Activated CD4-positive, CD25-positive, alpha-beta regulatory T cell treated with anti-CD3 and anti-CD28 coated beads, Interleukin-2, amount 50 U/mL, for 72 hours (primary cell): Measurements from ENCODE around the gene LIMS1.
"Not testable (repeated sequence)": the region's sequence is repeated elsewhere in the genome, so short reads cannot be mapped to it uniquely, and the experiment has no call there.

Experiments
- DNase-seq: peaks from one replicate; pipeline ENCODE4 v3.0.0; 2021

LIMS1 gene

DNA sequence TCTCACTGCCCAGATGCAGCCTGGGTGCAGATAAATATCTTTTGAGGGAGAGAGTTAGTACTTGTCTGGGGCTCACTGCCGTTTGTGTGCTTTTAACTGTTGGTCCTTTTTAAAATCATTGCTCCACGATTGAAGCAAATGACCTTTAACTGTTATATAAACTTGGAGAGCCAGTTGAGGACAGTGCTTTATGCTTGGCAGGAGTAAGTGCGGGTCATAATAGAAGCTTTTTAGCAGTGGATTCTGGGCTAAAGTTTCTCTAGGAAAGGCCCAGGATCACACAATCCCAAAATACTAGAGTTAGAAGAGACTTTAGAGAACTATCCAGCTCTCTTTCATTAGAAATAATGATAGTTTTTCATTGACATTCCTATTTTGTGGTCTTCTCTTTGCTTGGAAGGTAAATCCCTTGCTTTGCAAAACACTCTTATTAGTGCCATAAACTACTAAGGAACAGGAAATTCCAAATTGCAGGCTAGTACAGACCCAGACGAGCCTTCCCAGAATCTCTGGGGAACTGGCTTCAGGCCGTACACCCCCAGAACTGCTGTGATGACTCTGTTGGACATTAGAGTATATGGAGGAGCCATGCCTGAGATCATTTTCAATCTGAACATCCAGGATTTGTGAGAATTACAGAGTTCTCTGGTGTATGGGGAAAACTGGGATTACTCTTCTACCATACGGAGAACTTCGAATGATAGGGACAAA lies 19.1 kb downstream of the LIMS1 start:
- DNase-seq: no peak

DNA sequence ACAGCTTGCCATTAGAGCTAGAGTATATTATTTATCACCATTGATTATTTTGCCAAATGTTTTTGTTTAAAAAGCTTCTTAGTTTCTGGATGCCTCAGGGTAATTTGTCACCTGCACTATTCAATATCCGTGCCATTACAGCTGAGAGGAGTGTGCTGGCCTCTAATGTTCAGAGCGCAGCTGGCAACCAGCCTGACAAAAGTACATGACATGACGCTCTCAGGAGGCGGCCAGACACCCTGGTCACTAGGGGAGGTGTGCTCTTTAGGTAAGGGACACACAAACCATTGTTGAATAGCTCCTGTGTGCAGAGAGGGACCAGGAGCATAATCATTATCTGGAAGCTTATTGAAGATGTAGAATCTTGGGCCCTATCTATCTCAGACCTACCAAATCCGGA lies 20.3 kb downstream of the LIMS1 start:
- no peak for DNase-seq

DNA sequence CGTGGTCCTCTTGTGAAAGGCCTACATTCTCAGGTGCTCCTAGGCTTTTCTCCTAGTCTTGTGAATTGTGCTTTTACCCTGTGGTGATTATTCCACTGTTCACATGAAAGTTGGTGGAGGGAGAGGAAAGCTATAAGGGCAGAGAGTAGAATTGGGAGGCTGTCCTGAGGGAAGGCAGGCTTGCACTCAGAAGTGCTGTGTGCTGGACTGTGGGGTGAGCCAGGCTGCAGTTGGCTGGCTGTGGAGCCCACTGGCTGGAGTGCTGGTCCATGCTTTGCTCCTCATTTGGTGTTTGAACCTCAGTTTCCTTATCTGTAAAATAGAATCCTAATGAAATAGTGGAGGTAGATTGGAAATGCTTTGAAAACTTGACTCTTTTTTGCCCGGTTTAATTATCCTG lies 21.3 kb downstream of the LIMS1 start:
- no peak for DNase-seq

DNA sequence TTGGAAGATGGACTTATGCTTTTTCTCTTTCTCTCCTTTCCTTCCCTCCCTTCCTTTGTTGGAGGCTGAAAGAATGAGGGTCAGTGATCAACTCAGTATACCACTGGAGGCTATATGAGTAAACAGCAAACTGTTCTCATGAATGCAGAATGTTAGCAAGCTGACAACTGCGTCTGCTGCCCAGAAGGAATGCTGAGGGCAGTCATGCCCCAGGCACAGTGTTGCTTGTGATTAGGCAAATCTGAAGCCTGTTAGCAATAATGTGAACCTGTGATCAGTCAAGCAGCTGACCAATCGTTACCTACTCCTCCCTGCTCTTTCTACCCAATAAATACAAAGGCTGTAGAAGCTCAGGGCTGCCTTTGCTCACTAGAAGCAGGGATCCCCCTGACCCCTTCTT lies 22.3 kb downstream of the LIMS1 start:
- not testable (repeated sequence) for DNase-seq

DNA sequence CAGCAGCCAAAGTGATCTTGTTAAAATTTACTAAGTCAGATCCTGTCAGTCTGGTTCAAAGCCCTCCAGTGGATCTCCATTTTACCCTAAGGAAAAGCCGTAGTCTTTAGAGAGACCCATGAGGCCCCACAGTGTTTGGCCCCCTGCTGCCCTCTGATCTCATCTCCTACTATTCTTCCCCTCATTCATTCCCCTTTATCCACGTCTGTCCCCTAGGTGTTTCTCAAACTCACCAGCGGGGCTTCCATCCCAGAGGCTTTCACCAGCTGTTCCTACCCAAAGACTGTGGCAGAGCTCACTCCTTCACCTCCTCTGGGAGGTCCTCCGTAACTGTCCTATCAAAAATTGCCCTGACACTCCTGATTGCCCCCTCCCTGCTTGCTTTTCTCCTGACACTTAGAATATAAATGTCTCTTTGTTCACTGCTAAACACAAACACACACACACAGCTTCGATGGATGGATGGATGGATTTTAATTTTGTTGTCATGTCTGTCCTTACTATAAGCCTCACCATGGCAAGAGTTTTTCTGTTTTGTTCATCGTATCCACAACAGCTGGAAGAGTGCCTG lies 26.1 kb downstream of the LIMS1 start:
- no peak for DNase-seq

DNA sequence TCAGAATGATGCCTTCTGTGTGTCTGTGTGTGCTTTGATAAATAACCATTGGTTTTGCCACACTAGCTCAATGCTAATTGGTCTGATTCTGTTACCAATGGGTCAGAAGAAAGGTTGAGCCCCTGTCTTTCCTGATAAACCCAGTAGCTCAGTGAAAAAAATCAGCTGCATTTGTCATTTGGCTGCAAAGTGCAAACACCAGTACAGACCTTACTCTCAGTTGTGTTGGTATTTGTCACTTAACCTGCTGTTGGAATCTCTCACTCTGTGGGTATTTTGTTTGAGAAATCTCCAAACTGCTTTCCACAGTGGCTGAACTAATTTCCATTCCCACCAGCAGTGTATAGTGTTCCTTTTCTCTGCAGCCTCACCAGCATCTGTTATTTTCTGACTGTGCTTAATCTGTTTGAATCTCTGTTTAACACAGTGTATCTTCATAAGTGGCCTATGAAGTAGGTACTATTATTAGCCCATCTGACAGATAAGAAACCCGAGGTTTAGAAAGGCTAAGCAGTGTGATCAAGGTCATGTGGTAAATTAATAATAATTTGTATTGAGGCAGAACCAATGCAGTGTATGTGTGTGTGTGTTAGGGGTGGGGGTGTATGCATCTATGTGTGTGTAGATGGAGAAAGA lies 26.7 kb downstream of the LIMS1 start:
- DNase-seq: no peak

DNA sequence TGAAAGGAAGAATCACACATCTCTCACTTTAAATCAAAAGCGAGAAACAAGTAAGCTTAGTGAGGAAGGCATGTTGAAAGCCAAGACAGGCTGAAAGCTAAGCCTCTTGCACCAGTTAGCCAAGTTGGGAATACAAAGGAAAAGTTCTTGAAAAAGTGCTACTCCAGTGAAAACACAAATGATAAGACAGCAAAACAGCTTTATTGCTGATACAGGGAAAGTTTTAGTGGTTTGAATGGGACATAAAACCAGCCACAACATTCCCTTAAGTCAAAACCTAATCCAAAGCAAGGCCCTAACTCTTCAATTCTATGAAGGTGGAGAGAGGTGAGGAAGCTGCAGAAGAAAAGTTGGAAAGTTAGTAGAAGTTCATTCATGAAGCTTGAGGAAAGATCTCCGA lies 28.0 kb downstream of the LIMS1 start:
- DNase-seq: no peak

DNA sequence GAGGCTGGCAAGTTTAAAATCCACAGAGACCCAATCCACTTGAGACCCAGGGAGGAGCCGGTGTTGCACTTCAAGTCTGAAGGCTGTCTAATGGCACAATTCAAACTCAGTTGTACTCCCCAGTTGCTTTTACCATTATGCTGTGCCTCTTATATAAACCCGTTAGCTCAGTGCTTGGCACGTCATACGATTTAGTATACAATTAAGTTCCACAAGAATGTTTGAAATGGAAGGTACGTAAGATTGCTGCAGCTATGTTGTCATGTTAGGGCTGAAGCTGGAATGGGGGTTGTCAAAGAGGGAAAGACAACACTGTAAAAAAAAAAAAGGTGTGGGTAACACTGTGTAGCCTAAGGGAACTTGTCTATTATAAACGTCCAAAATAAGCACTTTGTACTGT lies 30.2 kb downstream of the LIMS1 start:
- no peak for DNase-seq

DNA sequence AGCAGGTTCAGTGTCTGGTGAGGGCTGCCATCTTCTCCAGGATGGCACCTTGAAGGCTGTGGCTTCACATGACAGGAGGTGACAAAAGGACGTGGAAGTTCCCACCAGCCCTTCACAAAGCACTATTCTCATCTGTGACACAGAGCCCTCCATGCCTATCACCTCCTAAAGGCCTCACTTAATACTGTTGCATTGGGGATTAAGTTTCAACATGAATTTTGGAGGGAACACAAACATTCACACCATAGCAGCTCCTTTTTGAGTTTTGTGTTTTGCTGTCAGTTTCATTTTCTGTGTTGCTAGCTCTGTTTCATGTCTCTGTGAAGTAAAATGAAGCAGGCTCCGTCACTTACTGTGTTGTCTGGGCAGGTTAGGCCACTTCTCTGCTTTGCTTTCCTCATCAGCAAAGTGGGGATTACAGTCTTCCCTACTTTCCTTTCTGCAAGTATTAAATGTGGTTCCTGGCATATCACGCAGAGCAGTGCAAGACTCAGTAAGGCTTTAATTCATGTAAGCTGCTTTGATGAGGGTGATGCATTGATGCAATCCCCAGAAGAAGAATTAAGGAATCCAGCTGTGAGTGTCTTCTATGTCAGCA lies 31.6 kb downstream of the LIMS1 start:
- DNase-seq: no peak

DNA sequence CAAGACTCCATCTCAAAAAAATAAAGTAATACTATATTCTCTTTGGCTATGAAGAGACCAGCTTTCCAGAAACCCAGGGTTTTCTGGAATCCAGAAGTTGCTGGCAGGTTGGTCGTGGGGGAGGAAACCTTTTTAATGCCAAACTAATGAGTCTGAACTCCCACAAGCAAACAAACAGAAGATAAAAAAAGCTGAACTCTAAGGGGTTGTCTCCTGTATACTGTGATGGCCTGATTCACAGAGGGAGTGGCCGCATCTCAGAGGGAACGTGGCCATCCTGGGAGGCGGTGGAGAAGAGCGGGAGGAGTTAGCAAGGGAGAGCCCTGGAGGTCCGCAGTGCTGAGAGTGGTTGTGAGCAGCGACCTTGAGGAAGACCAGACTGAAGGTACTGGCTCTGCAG lies 36.1 kb downstream of the LIMS1 start:
- DNase-seq: no peak

DNA sequence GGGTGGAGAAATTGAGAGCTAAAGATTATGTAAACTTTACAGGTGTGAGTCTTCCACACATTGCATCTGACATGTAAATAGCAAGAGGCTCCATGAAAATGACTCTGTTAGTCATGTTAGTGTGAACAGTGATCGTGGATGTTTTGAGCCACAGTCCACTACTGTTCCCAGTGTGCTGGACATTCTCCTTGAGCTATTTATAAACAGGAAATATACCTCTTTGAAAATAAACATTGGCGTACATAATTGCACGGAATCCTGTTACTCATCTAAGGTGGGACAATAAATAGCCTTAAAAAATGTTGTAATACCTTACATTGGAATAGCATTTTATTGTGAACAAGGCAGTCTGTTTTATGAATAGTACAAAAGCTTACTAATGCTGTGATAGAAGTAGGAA lies 37.0 kb downstream of the LIMS1 start:
- DNase-seq: no peak

DNA sequence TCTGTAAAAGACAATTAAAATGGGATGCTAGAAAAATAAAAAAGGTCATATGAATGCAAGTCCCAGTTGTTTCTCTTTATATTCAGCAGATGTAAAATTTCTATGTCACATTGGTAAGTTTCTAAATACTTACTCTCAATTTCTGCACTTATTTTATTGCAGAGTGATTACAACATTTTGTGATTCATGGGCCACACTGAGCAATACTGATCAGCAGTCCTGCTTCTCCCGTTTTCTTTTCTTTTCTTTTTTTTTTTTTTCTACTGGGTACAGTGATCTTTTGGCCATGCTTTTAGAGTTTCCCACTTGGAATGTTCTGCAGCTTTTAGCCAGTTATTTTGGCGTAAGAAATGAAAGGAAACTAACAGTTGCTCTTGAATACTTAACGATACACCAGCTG lies 38.8 kb downstream of the LIMS1 start:
- no peak for DNase-seq

DNA sequence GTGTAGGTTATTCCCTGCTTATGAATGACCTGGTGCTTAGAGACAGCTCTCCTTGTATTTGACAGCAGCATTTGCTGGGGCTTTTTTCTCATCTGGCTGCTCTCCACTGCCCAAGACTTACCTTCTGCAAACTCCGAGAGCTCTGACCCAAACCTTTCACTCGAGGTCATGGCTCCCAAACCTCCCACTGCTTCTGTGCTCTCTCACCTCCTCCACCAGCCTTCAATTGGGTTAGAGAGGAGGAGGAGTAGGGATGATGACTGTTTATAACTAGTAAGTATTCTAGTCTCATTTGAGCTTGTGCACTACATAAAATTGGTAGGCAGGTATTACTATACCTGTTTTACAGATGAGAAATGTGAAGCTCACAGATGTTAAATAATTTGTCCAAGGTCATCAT lies 40.1 kb downstream of the LIMS1 start:
- no peak for DNase-seq

DNA sequence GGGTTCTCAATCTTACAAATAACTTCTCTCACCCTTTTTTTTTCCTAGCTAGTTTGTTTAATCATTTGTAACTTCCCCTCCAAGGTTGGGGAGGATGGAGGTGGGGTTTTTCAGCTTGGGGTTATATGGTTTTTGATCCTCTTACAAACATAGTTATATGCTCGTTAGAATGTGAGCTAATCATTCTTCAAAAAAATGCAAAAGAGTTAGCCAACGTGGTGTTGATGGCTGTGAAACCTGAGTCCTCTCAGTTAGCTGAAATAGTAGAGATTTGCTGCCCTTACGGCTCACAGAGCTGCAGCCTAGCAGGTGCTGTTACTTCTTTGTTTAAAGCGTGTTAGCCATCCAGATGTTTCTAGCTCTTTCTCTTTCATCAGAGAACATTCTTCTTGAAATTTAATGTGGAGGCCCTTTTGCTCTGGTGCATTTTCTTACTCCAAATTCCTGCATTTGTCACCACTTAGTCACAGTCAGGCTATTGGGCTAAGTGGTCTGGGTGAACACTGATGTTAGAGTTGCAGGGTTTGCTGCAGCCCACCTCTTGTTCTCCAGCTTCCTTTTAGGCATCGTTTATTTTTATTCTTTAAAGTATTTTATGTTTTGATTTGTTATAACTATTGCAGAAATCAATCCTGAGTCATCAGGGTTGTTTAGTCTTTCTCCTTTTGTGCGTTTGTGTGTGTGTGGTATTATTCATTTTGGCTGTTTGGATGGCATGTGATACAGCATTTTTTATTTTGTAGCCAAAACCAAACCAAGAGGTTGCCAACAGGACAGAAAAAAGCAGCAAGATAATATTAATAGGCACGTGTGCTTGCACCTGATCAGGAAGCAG lies 41.1 kb downstream of the LIMS1 start:
- no peak for DNase-seq

DNA sequence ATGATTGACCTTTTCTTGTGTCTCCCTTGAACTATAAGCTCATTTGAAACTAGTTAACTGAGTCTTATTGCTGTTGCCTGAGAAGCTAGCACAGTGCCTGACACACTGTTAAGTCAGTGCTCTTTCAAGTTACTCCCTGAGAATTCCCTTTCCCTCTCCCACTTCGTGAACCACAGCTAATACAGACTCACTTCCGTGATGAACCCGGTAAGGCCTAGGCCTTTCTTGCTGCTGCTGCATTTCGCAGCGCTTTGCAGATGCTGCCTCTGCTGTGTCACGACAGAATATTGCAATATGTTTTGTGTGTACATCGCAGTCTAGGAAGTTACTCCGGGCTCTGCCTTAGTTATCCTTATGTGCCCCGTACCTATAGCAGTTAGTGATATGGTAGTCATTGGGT lies 42.8 kb downstream of the LIMS1 start:
- DNase-seq: no peak

DNA sequence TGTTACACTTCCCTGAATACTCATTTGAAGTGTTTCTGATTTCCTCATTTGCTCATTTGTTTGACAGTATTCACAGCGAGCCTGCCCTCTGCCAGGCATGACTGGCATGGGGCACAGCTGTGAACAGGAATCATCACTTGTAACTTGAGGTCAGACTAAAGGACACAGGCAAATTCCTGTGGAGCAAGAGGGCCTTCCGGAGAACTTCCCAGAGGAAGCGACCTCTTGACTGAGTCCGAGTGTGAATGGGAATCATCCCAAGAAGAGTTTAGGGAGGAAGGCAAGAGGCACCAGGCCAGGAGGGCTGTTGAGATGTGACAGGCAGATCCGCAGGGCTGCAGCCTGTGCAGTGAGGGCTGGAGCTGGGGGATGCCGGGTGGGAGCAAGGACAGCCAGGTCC lies 45.4 kb downstream of the LIMS1 start:
- DNase-seq: no peak

DNA sequence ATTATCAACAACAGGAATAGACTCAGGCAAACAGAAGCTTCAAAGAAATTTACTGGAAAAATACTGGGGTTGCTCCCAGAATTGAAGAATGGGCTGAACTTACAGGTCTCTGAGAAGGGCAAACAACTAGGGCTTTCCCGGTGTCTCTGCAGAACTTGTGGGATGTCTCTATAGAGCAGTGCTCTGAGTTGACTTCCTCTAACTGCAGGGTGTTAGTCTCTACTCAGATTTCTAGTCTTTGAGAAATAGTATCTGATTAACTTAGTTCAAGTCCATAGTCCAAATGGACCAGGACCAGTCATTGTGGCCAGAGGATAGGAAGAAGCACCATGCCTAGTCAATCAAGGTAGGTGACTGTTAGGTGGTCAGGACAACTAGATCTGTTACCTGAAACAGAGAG lies 45.8 kb downstream of the LIMS1 start:
- DNase-seq: no peak

DNA sequence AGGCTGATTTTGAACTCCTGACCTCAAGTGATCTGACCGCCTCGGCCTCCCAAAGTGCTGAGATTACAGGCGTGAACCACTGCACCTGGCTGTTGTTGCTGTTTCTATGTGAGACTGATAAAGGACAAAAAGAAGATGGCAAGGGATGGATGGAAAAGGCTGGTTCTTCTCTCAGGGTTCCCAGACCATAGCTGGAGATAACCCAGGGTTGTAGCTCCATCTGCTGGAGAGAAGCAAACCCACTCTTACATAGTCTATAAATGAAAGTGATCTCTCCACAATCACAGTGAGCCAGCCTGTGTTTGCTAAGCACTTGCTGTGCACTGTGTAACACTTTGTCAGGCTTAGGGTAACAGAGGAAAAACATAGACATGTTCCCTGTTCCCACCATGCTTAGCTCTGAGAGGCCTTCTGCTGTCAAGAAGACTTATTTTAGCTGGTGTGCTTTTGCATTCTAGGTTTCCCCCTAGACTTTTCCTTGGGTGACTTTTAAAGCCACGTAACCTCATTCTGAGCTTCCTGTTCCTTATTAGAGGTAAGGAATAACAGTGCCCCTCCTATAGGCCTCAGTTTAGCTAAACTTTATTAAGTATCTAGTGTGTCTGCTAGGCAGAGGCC lies 49.7 kb downstream of the LIMS1 start:
- no peak for DNase-seq

DNA sequence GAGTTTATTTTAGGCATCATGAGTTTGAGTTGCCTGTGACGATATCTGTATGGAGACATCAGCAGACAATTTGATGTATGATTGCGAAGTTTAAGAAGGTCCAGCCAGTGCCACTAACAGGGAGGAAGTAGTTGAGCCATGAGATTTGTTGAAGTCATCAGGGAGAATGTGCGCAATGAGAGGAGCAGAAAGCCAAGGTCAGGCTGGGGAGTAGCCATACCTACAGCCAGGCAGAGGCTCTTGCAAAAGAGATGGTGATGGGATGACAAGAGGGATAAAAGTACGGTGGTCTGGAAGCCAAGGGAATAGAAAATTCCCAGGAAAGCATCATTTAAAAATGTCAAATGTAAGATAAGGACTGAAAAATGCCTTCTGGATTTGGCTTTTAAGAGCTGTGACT lies 51.2 kb downstream of the LIMS1 start:
- no peak for DNase-seq

DNA sequence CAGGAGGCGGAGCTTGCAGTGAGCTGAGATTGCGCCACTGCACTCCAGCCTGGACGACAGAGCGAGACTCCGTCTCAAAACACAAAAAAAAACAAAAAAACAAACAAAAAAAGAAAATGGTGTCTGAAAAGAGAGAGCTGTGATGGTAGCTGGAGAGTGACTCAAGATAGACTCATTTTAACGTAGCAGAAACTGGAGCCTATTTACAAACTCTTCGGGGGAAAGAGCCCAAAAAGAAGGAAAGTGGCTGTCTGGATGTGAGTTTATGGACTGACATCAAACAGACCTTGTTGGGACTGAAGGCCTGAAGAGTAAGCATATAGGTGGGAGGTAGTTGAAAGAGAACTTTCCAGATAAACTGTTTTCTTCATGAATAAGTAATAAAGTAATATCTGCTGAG lies 51.8 kb downstream of the LIMS1 start:
- DNase-seq: no peak

DNA sequence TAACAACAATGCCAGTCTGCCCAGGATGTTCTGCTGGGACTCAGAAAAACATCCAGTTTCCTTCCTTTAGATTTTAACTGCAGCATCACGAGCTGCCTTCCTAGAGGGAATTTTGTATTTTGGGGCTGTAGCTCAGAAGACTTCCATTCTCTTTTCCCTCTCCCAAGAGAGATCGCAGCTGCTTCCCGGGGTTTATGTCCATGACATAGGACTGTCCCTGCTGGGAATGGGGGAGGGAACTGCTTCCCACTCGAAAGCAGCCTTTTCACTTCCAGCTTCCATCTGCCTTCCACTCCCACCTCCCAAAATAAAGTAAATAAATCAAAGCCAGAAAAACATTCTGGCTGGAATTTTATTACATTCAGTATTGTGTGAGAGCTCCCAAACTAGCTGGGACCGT lies 52.4 kb downstream of the LIMS1 start:
- DNase-seq: no peak

DNA sequence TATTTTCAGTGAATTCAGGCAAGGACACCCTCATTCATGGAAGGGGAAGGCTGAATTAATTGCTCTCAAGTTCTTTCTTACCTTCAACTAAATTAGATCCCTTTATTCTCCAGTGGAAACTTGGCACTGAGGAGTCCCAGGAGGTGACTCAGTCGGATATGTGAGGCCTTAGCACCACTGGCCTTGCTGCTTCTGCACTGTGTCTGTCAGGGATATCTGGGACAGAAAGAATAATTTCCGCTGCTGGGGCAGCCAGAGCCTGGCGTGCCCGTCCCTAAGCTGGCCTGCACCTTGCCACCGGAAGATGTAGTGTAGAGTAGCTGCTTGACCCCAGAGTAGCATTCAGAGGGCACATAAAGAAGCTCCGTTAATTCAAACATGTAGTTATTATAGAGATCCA lies 53.4 kb downstream of the LIMS1 start:
- no peak for DNase-seq

DNA sequence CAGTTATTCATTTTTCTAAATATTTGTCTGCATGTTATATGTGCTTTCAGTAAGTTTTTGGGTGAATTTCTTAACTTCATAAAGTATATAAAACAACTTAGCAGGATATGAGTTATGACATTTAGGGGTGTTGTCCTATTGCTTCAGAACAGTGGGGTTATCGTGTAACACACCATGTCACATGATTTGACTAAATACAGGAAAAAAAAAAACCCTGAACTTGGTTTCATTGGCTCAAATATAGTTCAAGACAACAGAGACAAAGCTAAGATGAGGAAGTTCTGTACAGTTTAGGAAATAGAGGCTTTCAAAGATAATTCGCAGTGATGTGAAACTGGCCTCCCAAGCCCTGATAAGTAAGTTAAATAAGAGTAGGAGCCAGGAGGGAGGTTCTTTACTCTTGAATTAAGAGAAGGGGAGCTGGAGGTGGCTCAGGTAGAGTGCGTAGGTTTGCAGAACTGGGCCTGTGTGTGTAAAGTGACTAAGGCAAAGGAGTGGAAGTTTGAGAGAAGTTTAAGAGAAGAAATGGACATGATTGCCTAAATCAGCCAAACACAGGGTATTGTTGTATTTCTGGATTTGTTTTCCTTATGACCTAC lies 53.9 kb downstream of the LIMS1 start:
- DNase-seq: no peak
